A549 (cell line): Measurements from ENCODE around the gene PAK1.

Experiments
- CEBPB ChIP-seq, 2 experiments: fragments of >200 bp in 1 of 2; sonication (Bioruptor Twin) in 1 of 2; formaldehyde crosslinking in 1 of 2; IDR thresholded peaks; 2 replicates each; pipeline ENCODE4 v1.6.1; 2012 to 2016
- CHD2 ChIP-seq: fragments of 150-350 bp; IDR thresholded peaks from 2 replicates; pipeline ENCODE4 v1.6.1; 2014; ENCODE audit warnings: low read length; ENCODE audit not compliant: partially characterized antibody
- EP300 ChIP-seq, 2 experiments: fragments of >200 bp; sonication (Bioruptor Twin); formaldehyde crosslinking; IDR thresholded peaks; 2 replicates in 1 of 2; 3 replicates in 1 of 2; pipeline ENCODE4 v1.6.1; 2016 to 2017
- FOSB ChIP-seq: fragments of 250-450 bp; sonication (Bioruptor Pico); IDR thresholded peaks from 2 replicates; pipeline ENCODE4 v1.5.0; 2020; ENCODE audit warnings: mild to moderate bottlenecking, moderate library complexity
- HEYL ChIP-seq: fragments of 250-450 bp; sonication (Bioruptor Pico); IDR thresholded peaks from 2 replicates; pipeline ENCODE4 v1.8.0; 2021; ENCODE audit warnings: mild to moderate bottlenecking, moderate library complexity
- HOXB5 ChIP-seq: fragments of 250-450 bp; sonication (Bioruptor Pico); IDR thresholded peaks from 2 replicates; pipeline ENCODE4 v1.5.0; 2020; ENCODE audit warnings: mild to moderate bottlenecking, moderate library complexity
- JUNB ChIP-seq: fragments of >200 bp; sonication (Bioruptor Twin); formaldehyde crosslinking; IDR thresholded peaks from 2 replicates; pipeline ENCODE4 v1.6.1; 2016
- MAFK ChIP-seq: fragments of 450-650 bp; IDR thresholded peaks from 2 replicates; pipeline ENCODE4 v1.6.1; 2014; ENCODE audit not compliant: partially characterized antibody
- POLR2A ChIP-seq: IDR thresholded peaks from 2 replicates; pipeline ENCODE4 v1.6.1; 2012; ENCODE audit warnings: mild to moderate bottlenecking, low read length
- ZNF302 ChIP-seq: fragments of 250-450 bp; sonication (Bioruptor Pico); IDR thresholded peaks from 2 replicates; pipeline ENCODE4 v1.9.0; 2021; ENCODE audit warnings: inconsistent platforms, mild to moderate bottlenecking, moderate library complexity
- TF ChIP-seq, protein P1 (sequence below): fragments of >200 bp; sonication (Bioruptor Twin); formaldehyde crosslinking; IDR thresholded peaks from 3 replicates; pipeline ENCODE4 v1.5.1; 2016
- TF ChIP-seq, protein P2 (sequence below): fragments of 150-350 bp; IDR thresholded peaks from 2 replicates; pipeline ENCODE4 v1.6.1; 2014; ENCODE audit warnings: low read depth, mild to moderate bottlenecking, low read length
- TF ChIP-seq, protein P3 (sequence below): fragments of 200-600 bp; sonication (generic); IDR thresholded peaks from 2 replicates; pipeline ENCODE4 v1.6.1; 2016; ENCODE audit warnings: antibody characterized with exemption, mild to moderate bottlenecking, moderate library complexity
- TF ChIP-seq, protein P4 (sequence below): IDR thresholded peaks from 2 replicates; pipeline ENCODE4 v1.6.1; 2012

DNA sequence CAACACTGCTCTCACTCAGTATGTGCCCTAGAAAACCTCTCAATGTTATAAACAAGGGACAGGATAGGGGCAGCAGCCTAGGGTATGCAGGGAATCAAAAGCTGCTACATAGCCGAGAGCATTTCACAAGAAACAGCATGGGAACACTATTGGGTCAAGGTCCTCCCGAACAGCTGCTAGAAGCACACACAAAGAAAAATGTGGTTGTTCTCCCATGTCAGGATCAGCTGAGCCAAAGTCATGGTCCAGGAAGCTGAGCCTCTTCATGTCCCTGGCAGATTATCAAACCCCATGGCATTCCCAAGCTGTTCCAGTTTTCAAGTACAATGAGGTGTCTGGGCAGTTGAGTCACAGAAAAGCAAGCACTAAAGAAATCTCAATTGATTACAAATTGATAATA is 151.4 kb downstream of the PAK1 start:
- no peak for TF ChIP-seq HEYL (CRISPR knock-in tag)
- TF ChIP-seq, protein P1, sequence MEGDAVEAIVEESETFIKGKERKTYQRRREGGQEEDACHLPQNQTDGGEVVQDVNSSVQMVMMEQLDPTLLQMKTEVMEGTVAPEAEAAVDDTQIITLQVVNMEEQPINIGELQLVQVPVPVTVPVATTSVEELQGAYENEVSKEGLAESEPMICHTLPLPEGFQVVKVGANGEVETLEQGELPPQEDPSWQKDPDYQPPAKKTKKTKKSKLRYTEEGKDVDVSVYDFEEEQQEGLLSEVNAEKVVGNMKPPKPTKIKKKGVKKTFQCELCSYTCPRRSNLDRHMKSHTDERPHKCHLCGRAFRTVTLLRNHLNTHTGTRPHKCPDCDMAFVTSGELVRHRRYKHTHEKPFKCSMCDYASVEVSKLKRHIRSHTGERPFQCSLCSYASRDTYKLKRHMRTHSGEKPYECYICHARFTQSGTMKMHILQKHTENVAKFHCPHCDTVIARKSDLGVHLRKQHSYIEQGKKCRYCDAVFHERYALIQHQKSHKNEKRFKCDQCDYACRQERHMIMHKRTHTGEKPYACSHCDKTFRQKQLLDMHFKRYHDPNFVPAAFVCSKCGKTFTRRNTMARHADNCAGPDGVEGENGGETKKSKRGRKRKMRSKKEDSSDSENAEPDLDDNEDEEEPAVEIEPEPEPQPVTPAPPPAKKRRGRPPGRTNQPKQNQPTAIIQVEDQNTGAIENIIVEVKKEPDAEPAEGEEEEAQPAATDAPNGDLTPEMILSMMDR: no peak
- TF ChIP-seq, protein P2, sequence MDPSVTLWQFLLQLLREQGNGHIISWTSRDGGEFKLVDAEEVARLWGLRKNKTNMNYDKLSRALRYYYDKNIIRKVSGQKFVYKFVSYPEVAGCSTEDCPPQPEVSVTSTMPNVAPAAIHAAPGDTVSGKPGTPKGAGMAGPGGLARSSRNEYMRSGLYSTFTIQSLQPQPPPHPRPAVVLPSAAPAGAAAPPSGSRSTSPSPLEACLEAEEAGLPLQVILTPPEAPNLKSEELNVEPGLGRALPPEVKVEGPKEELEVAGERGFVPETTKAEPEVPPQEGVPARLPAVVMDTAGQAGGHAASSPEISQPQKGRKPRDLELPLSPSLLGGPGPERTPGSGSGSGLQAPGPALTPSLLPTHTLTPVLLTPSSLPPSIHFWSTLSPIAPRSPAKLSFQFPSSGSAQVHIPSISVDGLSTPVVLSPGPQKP: no peak
- no peak for TF ChIP-seq CEBPB (IDR thresholded peaks at IDR 0.05)
- TF ChIP-seq, protein P3, sequence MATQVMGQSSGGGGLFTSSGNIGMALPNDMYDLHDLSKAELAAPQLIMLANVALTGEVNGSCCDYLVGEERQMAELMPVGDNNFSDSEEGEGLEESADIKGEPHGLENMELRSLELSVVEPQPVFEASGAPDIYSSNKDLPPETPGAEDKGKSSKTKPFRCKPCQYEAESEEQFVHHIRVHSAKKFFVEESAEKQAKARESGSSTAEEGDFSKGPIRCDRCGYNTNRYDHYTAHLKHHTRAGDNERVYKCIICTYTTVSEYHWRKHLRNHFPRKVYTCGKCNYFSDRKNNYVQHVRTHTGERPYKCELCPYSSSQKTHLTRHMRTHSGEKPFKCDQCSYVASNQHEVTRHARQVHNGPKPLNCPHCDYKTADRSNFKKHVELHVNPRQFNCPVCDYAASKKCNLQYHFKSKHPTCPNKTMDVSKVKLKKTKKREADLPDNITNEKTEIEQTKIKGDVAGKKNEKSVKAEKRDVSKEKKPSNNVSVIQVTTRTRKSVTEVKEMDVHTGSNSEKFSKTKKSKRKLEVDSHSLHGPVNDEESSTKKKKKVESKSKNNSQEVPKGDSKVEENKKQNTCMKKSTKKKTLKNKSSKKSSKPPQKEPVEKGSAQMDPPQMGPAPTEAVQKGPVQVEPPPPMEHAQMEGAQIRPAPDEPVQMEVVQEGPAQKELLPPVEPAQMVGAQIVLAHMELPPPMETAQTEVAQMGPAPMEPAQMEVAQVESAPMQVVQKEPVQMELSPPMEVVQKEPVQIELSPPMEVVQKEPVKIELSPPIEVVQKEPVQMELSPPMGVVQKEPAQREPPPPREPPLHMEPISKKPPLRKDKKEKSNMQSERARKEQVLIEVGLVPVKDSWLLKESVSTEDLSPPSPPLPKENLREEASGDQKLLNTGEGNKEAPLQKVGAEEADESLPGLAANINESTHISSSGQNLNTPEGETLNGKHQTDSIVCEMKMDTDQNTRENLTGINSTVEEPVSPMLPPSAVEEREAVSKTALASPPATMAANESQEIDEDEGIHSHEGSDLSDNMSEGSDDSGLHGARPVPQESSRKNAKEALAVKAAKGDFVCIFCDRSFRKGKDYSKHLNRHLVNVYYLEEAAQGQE: no peak
- no peak for TF ChIP-seq CHD2
- TF ChIP-seq ZNF302: no peak
- TF ChIP-seq MAFK: no peak
- TF ChIP-seq, protein P4, sequence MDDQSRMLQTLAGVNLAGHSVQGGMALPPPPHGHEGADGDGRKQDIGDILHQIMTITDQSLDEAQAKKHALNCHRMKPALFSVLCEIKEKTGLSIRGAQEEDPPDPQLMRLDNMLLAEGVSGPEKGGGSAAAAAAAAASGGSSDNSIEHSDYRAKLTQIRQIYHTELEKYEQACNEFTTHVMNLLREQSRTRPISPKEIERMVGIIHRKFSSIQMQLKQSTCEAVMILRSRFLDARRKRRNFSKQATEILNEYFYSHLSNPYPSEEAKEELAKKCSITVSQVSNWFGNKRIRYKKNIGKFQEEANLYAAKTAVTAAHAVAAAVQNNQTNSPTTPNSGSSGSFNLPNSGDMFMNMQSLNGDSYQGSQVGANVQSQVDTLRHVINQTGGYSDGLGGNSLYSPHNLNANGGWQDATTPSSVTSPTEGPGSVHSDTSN: no peak
- no peak for TF ChIP-seq FOSB
- no peak for TF ChIP-seq POLR2A
- no peak for TF ChIP-seq JUNB
- TF ChIP-seq HOXB5 (CRISPR knock-in tag): no peak
- TF ChIP-seq EP300 (IDR thresholded peaks at IDR 0.05): no peak
